GM10248 (cell line): ENCODE measurements around the gene LDLR.
"Not testable (repeated sequence)": the region's sequence is repeated elsewhere in the genome, so short reads cannot be mapped to it uniquely, and the experiment has no call there.

ENCODE experiments used
- CTCF ChIA-PET: fragments of 300-600 bp; sonication (Branson Sonifier 250); formaldehyde crosslinking; extraction: SDS; loops from one replicate; lab custom pipeline; 2021; ENCODE audit warnings: antibody characterized with exemption; lab: Yijun Ruan, JAX
- POLR2A ChIA-PET: fragments of 350-650 bp; sonication (Branson Sonifier 250); formaldehyde crosslinking; extraction: SDS; loops from one replicate; lab custom pipeline; 2020; ENCODE audit warnings: antibody characterized with exemption; lab: Yijun Ruan, JAX
- DNase-seq: peaks from one replicate; pipeline ENCODE4 v3.0.0; 2012; ENCODE audit errors: extremely low spot score
- TF ChIP-seq, protein P1 (sequence below): IDR thresholded peaks from 2 replicates; pipeline ENCODE4 v1.5.1; 2012; ENCODE audit warnings: mild to moderate bottlenecking, low read depth; ENCODE audit errors: extremely low read depth, missing control alignments, control extremely low read depth

LDLR gene

DNA sequence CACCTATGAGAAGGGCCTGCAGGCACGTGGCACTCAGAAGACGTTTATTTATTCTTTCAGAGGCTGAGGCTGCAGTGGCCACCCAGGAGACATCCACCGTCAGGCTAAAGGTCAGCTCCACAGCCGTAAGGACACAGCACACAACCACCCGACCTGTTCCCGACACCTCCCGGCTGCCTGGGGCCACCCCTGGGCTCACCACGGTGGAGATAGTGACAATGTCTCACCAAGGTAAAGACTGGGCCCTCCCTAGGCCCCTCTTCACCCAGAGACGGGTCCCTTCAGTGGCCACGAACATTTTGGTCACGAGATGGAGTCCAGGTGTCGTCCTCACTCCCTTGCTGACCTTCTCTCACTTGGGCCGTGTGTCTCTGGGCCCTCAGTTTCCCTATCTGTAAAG is 33.9 kb downstream of the LDLR start:
- DNase-seq: no peak
- ChIA-PET CTCF (interaction anchor here (4.6 kb wide), 1 partner anchor 14 kb away, joined by 42 read pairs; no protein-coding TSS in a partner anchor), POLR2A (no interaction called here)
- TF ChIP-seq, protein P1, sequence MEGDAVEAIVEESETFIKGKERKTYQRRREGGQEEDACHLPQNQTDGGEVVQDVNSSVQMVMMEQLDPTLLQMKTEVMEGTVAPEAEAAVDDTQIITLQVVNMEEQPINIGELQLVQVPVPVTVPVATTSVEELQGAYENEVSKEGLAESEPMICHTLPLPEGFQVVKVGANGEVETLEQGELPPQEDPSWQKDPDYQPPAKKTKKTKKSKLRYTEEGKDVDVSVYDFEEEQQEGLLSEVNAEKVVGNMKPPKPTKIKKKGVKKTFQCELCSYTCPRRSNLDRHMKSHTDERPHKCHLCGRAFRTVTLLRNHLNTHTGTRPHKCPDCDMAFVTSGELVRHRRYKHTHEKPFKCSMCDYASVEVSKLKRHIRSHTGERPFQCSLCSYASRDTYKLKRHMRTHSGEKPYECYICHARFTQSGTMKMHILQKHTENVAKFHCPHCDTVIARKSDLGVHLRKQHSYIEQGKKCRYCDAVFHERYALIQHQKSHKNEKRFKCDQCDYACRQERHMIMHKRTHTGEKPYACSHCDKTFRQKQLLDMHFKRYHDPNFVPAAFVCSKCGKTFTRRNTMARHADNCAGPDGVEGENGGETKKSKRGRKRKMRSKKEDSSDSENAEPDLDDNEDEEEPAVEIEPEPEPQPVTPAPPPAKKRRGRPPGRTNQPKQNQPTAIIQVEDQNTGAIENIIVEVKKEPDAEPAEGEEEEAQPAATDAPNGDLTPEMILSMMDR: no peak

GRCh38 chr19:11124157-11124556 is 34.9 kb downstream of the LDLR start:
- not testable (repeated sequence) for DNase-seq
- ChIA-PET POLR2A (interaction anchor here (0.7 kb wide), 1 partner anchor 74 kb away, joined by 5 read pairs; no protein-coding TSS in a partner anchor), CTCF (interaction anchor here (1.1 to 4.6 kb wide), 3 partner anchors 9 to 35 kb away, joined by 3 to 42 read pairs (median 3); partner anchors contain the start of gene LDLR)

DNA sequence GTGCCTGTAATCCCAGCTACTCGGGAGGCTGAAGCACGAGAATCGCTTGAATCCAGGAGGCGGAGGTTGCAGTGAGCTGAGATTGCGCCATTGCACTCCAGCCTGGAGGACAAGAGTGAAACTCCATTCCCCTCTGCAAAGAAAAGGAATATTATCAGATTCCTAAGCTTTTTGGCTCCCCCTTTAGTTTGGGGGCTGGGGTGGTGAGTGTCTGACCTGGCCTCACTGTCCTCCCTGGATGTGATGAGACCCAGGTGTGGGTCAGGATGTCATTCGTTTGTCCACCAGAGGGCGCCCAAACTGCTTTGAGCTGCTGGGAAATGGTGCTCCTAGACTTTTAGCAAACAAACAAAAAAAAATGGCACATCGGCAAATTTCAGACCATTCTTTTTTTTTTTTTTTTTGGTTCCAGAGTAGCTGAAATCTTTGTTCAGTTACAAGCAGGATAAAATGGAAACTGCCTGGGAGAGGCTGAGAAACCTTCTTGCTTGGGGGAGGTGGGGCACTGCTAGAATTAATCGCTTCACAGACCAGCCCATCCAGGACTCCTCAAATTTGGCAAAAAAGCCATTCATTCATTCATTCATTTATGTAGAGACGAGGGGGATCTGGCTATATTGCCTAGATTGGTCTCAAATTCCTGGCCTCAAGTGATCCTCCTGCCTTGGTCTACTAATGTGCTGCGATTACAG is 36.9 kb downstream of the LDLR start:
- ChIA-PET POLR2A (no interaction called here), CTCF (interaction anchor here (0.6 to 4.6 kb wide), 50 partner anchors 10 to 425 kb away, joined by 3 to 42 read pairs (median 4); partner anchors contain the start of genes KANK2 and QTRT1)
- TF ChIP-seq, protein P1: peak; percentile 82
- peak; percentile 77 for DNase-seq

- POLR2A ChIA-PET: no interaction called here
- DNase-seq: no peak
- TF ChIP-seq, protein P1: no peak
- CTCF ChIA-PET: interaction anchor here (1.8 to 3.8 kb wide), 5 partner anchors 9 to 191 kb away, joined by 5 to 25 read pairs (median 17); no protein-coding TSS in a partner anchor
These were observed 38.6 kb downstream of the LDLR start for GRCh38 chr19:11127905-11128304.

DNA sequence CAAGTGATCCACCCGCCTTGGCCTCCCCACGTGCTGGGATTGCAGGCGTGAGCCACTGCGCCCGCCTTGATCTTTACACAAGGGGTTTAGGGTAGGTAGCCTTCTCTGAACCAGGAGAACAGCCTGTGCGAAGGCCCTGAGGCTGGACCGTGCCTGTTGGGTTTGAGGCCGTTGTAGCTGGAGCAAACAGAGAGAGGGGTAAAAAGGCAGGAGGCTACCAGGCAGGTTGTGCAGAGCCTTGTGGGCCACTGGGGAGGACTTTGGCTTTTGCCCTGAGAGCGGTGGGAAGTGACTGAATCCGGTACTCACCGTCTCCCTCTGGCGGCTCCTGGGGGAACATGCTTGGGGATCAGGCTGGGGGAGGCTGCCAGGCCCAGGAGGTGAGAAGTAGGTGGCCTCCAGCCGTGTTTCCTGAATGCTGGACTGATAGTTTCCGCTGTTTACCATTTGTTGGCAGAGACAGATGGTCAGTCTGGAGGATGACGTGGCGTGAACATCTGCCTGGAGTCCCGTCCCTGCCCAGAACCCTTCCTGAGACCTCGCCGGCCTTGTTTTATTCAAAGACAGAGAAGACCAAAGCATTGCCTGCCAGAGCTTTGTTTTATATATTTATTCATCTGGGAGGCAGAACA is 41.7 kb downstream of the LDLR start:
- ChIA-PET POLR2A (no interaction called here), CTCF (interaction anchor here (0.9 to 3.8 kb wide), 7 partner anchors 21 to 266 kb away, joined by 3 to 17 read pairs (median 3); no protein-coding TSS in a partner anchor)
- TF ChIP-seq, protein P1: peak; percentile 86
- DNase-seq: peak; percentile 81

DNA sequence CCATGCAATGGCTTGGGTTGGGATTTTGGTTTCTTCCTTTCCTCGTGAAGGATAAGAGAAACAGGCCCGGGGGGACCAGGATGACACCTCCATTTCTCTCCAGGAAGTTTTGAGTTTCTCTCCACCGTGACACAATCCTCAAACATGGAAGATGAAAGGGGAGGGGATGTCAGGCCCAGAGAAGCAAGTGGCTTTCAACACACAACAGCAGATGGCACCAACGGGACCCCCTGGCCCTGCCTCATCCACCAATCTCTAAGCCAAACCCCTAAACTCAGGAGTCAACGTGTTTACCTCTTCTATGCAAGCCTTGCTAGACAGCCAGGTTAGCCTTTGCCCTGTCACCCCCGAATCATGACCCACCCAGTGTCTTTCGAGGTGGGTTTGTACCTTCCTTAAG is 42.2 kb downstream of the LDLR start:
- CTCF ChIA-PET: interaction anchor here (1.6 to 3.8 kb wide), 4 partner anchors 37 to 267 kb away, joined by 3 to 17 read pairs (median 11); no protein-coding TSS in a partner anchor
- TF ChIP-seq, protein P1: no peak
- DNase-seq: peak; percentile 10
- POLR2A ChIA-PET: no interaction called here
